Mononuclear cell (primary cell): ENCODE results near the gene FZD1. TPM values are rescaled to one million over a fixed set of nuclear protein-coding genes. Genes with fewer than 3 reads are reported as not detected.

Source experiments
- H3K27me3 ChIP-seq: 2 replicates; pipeline ENCODE4 v1.6.0; 2011; ENCODE audit warnings: low read length, control low read depth; ENCODE audit not compliant: insufficient read depth
- H3K4me1 ChIP-seq: 2 replicates; pipeline ENCODE4 v1.5.1; 2011; ENCODE audit warnings: mild to moderate bottlenecking, low read length, control low read depth; ENCODE audit not compliant: insufficient read depth
- H3K4me3 ChIP-seq: 2 replicates; pipeline ENCODE4 v1.5.1; 2011; ENCODE audit warnings: mild to moderate bottlenecking, low read length, moderate library complexity
- H3K9me3 ChIP-seq: 2 replicates; pipeline ENCODE4 v1.5.1; 2011; ENCODE audit warnings: low read depth, mild to moderate bottlenecking, control low read depth, low read length
- total RNA-seq: library from RNA; depleted of rRNA; stranded (reverse); fragments of >200 nt; gene quantifications from one replicate; pipeline ENCODE4 v1.2.3, GENCODE V29; 2012

FZD1 gene
- total RNA-seq, 1 donor: 3.6 TPM

DNA sequence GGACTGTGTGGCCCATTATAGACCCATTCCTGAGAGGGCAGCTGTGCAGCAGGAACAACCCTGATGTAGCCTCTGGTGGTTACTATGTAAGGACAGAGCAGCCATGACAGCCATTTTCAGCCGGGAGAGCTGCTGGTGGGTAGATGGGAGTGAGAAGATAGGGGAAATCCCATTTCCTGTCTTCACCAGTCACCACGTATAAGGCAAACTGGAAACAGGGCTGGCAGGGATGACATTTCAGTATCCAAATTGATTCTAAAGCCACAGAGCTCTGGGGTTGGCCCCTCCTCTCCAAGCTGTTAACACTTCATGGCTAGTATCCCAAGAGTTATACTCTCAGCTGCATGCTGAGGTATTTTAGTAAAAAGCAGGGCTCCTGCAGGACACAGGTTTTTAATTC, 15.2 kb upstream of the FZD1 start:
- no peak overlapping the region for H3K4me3 ChIP-seq
- no peaks in the 10 kb centered on the region for H3K27me3 ChIP-seq
- no peaks in the 10 kb centered on the region for H3K4me1 ChIP-seq

DNA sequence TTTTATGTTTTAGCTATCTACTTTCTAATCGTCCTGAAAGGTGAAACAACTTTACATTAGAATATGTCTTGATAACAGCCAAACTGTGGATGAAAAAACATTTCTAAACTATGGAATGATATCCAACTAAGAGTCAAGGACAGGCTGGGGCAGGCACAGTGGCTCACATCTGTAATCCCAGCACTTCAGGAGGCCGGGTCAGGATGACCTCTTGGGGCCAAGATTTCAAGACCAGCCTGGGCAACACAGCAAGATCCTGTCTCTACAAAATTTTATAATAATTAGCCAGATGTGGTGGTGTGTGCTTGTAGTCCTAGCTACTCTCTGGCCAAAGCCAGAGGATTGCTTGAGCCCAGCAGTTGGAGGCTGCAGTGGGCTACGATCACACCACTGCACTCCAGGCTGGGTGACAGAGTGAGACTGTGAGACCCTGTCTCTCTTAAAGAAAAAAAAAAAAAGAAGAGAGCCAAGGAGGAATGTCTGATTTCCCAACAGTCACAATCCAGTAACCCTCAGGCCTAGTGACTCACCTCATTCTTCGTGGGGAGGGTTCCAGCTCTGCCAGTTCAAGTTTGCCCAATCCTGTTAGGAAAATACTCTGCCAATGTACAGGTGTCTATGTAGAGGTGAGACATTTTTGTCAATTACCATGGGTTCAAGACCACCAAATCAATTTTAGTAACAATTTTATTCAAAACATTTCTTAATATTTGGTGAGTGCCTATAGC, 14.6 kb upstream of the FZD1 start:
- H3K27me3 ChIP-seq: no peaks in the 10 kb centered on the region
- no peaks in the 10 kb centered on the region for H3K9me3 ChIP-seq
- H3K4me1 ChIP-seq: no peaks in the 10 kb centered on the region
- no peak overlapping the region for H3K4me3 ChIP-seq

More for the DNA sequence above, 15.2 kb upstream of the FZD1 start:
- no peaks in the 10 kb centered on the region for H3K9me3 ChIP-seq

DNA sequence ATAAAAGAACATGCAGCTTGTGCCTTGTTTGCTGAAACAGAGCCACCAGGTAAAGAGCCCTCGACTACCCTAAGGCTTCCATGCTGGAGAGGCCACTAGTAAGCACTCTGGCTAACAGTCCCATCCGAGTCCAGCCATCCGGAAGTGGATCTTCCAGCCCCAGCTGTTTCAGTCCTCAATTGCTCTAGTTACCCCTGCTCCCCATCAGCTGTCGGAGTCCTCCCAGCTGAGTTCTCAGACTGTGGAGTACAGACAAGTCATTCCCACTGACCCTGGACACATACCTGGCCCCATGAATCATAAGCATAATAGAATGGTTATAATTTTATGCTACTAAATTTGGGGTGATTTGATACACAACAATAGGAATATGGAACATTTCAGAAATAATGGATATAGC, 13.5 kb upstream of the FZD1 start:
- H3K4me1 ChIP-seq: no peaks in the 10 kb centered on the region
- no peak overlapping the region for H3K4me3 ChIP-seq
- no peaks in the 10 kb centered on the region for H3K9me3 ChIP-seq
- no peaks in the 10 kb centered on the region for H3K27me3 ChIP-seq

DNA sequence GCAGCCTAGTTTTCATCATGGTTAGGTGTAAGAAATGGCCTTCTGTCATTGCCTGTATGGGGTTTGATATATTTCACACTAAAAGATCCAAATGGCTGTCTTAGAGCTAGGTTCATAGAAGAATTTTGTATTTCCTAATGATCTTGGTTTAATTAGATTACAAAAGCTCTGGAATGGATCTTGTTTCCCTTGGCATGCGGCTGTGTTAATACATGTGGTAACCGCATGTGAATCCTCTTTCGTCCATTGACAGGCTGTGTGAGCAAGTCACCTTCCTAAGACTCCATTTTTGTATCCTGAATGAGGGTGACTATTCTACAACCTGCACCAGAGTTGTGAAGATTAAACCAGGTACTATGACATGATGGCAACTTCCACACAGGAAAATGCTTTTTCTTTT, 12.4 kb upstream of the FZD1 start:
- H3K9me3 ChIP-seq: no peaks in the 10 kb centered on the region
- no peak overlapping the region for H3K4me3 ChIP-seq
- no peaks in the 10 kb centered on the region for H3K27me3 ChIP-seq
- no peaks in the 10 kb centered on the region for H3K4me1 ChIP-seq

DNA sequence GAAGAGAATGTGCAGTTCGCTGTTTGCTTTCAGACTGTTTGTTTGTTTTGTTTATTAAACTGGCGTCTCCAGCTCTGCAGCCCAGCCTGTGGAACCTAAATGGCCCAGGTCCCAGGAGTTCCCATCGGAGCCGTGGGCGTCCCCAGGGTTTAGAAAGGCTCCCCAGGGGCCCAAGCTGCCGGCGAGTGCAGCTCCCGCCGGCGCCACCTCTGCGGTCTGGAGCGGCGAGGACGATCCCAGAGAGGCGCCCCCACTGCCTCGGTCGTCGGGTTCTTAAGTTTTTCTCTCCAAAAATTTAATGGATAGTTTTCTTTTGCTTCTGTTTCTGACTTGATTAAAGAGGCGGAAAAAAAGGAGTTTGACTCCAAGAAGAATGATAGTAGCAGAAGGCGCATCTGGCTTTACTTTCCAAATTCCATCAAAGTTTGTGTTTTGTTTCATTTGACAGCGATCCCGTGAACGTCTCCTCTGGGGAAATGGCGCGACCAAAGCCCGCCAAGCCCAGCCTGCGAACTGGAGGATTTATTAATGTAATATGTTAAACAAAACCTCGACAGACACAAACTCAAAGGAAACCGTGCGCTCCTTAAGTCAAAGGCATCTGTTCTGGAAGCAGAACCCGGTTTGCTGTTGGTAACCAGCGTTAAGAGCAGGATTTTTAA, 718 bp upstream of the FZD1 start:
- peaks cover 38% of the 10 kb centered on the region for H3K4me1 ChIP-seq
- no peaks in the 10 kb centered on the region for H3K9me3 ChIP-seq
- H3K27me3 ChIP-seq: peaks cover 21% of the 10 kb centered on the region
- peak overlapping the region; percentile 56 for H3K4me3 ChIP-seq

DNA sequence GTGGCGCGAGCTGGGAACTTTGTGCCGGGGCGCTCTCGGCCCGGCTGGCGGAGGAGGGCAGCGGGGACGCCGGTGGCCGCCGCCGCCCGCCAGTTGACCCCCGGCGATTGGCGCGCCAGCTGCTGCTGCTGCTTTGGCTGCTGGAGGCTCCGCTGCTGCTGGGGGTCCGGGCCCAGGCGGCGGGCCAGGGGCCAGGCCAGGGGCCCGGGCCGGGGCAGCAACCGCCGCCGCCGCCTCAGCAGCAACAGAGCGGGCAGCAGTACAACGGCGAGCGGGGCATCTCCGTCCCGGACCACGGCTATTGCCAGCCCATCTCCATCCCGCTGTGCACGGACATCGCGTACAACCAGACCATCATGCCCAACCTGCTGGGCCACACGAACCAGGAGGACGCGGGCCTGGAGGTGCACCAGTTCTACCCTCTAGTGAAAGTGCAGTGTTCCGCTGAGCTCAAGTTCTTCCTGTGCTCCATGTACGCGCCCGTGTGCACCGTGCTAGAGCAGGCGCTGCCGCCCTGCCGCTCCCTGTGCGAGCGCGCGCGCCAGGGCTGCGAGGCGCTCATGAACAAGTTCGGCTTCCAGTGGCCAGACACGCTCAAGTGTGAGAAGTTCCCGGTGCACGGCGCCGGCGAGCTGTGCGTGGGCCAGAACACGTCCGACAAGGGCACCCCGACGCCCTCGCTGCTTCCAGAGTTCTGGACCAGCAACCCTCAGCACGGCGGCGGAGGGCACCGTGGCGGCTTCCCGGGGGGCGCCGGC, 870 bp downstream of the FZD1 start:
- H3K4me1 ChIP-seq: peaks cover 38% of the 10 kb centered on the region
- H3K4me3 ChIP-seq: peak overlapping the region; percentile 56
- peaks cover 21% of the 10 kb centered on the region for H3K27me3 ChIP-seq
- H3K9me3 ChIP-seq: no peaks in the 10 kb centered on the region

DNA sequence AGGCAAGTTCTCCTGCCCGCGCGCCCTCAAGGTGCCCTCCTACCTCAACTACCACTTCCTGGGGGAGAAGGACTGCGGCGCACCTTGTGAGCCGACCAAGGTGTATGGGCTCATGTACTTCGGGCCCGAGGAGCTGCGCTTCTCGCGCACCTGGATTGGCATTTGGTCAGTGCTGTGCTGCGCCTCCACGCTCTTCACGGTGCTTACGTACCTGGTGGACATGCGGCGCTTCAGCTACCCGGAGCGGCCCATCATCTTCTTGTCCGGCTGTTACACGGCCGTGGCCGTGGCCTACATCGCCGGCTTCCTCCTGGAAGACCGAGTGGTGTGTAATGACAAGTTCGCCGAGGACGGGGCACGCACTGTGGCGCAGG, 1.4 kb downstream of the FZD1 start:
- peaks cover 38% of the 10 kb centered on the region for H3K4me1 ChIP-seq
- peaks cover 20% of the 10 kb centered on the region for H3K27me3 ChIP-seq
- peak overlapping the region; percentile 56 for H3K4me3 ChIP-seq
- H3K9me3 ChIP-seq: no peaks in the 10 kb centered on the region

DNA sequence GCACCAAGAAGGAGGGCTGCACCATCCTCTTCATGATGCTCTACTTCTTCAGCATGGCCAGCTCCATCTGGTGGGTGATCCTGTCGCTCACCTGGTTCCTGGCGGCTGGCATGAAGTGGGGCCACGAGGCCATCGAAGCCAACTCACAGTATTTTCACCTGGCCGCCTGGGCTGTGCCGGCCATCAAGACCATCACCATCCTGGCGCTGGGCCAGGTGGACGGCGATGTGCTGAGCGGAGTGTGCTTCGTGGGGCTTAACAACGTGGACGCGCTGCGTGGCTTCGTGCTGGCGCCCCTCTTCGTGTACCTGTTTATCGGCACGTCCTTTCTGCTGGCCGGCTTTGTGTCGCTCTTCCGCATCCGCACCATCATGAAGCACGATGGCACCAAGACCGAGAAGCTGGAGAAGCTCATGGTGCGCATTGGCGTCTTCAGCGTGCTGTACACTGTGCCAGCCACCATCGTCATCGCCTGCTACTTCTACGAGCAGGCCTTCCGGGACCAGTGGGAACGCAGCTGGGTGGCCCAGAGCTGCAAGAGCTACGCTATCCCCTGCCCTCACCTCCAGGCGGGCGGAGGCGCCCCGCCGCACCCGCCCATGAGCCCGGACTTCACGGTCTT, 1.9 kb downstream of the FZD1 start:
- Histone ChIP-seq H3K27me3 (peaks cover 18% of the 10 kb centered on the region), H3K4me1 (peaks cover 38% of the 10 kb centered on the region), H3K9me3 (no peaks in the 10 kb centered on the region), H3K4me3 (peak overlapping the region; percentile 56)

DNA sequence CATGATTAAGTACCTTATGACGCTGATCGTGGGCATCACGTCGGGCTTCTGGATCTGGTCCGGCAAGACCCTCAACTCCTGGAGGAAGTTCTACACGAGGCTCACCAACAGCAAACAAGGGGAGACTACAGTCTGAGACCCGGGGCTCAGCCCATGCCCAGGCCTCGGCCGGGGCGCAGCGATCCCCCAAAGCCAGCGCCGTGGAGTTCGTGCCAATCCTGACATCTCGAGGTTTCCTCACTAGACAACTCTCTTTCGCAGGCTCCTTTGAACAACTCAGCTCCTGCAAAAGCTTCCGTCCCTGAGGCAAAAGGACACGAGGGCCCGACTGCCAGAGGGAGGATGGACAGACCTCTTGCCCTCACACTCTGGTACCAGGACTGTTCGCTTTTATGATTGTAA, 2.5 kb downstream of the FZD1 start:
- Histone ChIP-seq H3K27me3 (peaks cover 18% of the 10 kb centered on the region), H3K4me1 (peaks cover 38% of the 10 kb centered on the region), H3K9me3 (no peaks in the 10 kb centered on the region), H3K4me3 (no peak overlapping the region)

DNA sequence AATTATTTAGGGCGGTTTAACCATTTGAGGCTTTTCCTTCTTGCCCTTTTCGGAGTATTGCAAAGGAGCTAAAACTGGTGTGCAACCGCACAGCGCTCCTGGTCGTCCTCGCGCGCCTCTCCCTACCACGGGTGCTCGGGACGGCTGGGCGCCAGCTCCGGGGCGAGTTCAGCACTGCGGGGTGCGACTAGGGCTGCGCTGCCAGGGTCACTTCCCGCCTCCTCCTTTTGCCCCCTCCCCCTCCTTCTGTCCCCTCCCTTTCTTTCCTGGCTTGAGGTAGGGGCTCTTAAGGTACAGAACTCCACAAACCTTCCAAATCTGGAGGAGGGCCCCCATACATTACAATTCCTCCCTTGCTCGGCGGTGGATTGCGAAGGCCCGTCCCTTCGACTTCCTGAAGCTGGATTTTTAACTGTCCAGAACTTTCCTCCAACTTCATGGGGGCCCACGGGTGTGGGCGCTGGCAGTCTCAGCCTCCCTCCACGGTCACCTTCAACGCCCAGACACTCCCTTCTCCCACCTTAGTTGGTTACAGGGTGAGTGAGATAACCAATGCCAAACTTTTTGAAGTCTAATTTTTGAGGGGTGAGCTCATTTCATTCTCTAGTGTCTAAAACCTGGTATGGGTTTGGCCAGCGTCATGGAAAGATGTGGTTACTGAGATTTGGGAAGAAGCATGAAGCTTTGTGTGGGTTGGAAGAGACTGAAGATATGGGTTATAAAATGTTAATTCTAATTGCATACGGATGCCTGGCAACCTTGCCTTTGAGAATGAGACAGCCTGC, 3.1 kb downstream of the FZD1 start:
- Histone ChIP-seq H3K9me3 (no peaks in the 10 kb centered on the region), H3K4me1 (peaks cover 38% of the 10 kb centered on the region), H3K27me3 (peaks cover 14% of the 10 kb centered on the region), H3K4me3 (no peak overlapping the region)

DNA sequence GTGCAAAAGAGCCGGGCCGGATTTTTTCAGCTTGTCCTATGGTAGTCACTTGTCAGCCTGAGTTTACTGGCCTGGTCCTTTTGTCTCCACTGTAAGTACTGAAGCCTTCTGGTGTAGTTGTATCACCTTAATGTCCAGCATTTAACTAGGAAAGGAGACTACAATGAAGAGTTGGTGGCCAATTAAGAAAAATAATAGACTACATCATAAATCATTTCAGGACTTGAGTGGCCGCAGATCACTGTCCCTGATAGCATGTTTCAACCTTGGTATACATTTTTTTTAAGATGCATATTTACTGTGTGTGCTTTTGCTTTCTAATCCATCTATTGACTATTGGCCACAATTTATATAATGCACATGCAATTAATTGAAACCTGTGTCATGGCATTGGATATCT, 6.1 kb downstream of the FZD1 start:
- no peak overlapping the region for H3K4me3 ChIP-seq
- no peaks in the 10 kb centered on the region for H3K27me3 ChIP-seq
- peaks cover 23% of the 10 kb centered on the region for H3K4me1 ChIP-seq
- no peaks in the 10 kb centered on the region for H3K9me3 ChIP-seq

DNA sequence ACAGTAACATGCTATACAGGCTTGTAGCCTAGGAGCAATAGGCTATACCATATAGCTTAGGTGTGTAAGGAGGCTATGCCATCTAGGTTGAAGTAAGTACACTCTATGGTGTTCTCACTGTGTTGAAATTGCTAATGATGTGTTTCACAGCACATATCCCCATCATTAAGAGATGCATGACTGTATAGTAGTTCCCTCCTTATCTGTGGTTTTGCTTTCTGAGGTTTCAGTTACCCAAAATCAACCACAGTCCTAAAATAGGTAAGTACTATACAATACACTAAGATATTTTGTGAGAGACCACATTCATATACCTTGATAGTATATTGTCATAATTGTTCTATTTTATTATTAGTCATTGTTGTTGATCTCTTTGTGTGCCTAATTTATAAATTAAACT, 12.7 kb downstream of the FZD1 start:
- Histone ChIP-seq H3K4me3 (no peak overlapping the region), H3K4me1 (no peaks in the 10 kb centered on the region), H3K9me3 (no peaks in the 10 kb centered on the region), H3K27me3 (peaks cover 2% of the 10 kb centered on the region)

DNA sequence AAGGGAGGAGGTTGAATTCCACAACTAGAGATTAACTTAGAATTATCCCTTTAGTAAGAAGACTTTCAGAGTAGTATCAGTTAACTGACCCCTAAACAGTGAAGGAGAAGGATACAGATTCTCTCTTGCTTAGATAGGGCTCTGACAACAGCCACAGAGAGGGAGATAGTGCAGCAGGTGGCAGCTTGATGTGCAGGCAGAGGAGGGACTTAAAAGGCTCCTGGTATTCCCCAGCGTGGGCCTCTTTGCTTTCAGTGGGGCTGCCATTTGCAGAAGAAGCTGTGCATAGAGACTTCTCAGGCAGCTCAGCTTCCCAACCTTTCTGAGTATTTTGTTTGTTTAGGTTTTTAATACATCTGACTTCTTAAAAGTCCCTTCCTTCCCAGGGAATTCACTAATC, 16.0 kb downstream of the FZD1 start:
- Histone ChIP-seq H3K4me3 (no peak overlapping the region), H3K9me3 (no peaks in the 10 kb centered on the region), H3K4me1 (no peaks in the 10 kb centered on the region)

DNA sequence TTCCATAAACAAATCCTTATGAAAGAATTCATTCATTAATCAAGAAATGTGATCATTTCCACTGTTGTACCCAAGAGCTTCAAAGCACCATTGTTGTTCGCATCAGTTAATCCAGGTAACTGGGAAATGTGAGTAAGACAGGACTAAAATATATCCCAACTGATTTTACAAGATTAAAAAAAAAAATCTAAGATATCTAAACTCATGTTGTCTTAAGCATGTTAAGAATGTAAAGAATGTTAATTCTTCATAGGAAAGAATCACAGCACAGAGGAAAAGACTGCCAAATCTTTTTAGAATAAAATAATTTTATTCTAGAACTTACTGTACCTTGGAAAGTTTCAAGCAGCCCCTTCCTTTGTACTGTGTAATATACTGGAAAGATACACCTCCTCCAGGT, 16.4 kb downstream of the FZD1 start:
- Histone ChIP-seq H3K27me3 (peaks cover 2% of the 10 kb centered on the region), H3K4me3 (no peak overlapping the region), H3K9me3 (no peaks in the 10 kb centered on the region), H3K4me1 (no peaks in the 10 kb centered on the region)

More for the DNA sequence above, 16.0 kb downstream of the FZD1 start:
- peaks cover 2% of the 10 kb centered on the region for H3K27me3 ChIP-seq
